Measurements from ENCODE around the gene TKTL1. TPM values are rescaled to one million over a fixed set of nuclear protein-coding genes. Genes with fewer than 3 reads are reported as not detected.

TKTL1 gene
- total and polyA plus RNA-seq, 2 experiments from 2014 or later = not detected

DNA sequence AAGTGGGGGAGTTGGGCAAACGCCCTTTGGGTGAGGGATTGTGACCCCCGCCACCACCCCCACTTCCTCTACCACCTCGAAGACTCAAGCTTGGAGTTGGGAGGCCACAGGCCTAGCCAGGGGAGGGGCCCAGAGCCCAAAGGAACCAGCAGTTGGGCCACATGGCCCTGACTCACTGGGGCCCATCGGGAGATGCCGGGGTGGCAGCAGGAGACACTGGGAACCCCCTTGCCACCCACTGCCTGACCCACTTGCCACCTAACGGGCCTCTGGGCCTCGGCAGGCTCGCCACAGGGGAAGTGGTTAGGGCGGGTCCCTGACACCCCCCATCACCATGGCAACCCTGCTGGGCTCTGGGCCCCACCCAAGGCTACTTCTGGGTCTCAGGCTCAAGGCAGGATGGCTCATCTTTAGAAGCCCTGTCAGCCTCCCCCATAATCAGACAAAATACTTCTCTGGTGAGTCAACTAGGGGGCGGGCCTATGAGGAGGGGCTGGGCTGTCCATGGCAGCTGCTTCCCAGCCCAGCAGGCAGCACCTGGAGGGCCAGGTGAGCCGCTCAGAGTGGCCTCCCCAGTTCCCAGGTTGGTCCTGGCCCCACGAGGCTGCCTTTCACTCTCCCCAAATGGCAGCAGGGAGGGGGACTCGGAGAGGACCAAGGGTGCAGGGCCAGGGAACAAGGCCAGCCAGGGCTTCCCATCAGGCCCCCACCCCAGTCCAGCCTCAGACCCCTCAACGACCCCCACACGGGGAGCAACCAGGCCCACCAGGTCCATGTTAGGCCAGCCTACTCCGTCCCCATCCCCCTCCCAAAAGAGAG lies 73.2 kb downstream of the TKTL1 start:
- Mint-ChIP-seq H3K36me3 (ENCODE audit: low read depth) (peaks cover 56% of the 10 kb centered on the region), H3K4me3 (peak overlapping the region; percentile 91), H3K27ac (peak overlapping the region; percentile 78; the same call in 1 of the 2 replicates), H3K27me3 (ENCODE audit: insufficient read depth, low read depth, poor library complexity) (peaks cover 25% of the 10 kb centered on the region), H3K4me1 (peaks cover 6% of the 10 kb centered on the region; the same call in 1 of the 3 replicates), H3K9me3 (peaks cover 5% of the 10 kb centered on the region; the same call in 2 of the 3 replicates)
- TF ChIP-seq ZNF114 (CRISPR knock-in tag; IDR thresholded peaks at IDR 0.05) = no peak
- no peak for TF ChIP-seq STAT1 (IDR thresholded peaks at IDR 0.05; ENCODE audit: unreplicated experiment)
- TF ChIP-seq, protein P1, sequence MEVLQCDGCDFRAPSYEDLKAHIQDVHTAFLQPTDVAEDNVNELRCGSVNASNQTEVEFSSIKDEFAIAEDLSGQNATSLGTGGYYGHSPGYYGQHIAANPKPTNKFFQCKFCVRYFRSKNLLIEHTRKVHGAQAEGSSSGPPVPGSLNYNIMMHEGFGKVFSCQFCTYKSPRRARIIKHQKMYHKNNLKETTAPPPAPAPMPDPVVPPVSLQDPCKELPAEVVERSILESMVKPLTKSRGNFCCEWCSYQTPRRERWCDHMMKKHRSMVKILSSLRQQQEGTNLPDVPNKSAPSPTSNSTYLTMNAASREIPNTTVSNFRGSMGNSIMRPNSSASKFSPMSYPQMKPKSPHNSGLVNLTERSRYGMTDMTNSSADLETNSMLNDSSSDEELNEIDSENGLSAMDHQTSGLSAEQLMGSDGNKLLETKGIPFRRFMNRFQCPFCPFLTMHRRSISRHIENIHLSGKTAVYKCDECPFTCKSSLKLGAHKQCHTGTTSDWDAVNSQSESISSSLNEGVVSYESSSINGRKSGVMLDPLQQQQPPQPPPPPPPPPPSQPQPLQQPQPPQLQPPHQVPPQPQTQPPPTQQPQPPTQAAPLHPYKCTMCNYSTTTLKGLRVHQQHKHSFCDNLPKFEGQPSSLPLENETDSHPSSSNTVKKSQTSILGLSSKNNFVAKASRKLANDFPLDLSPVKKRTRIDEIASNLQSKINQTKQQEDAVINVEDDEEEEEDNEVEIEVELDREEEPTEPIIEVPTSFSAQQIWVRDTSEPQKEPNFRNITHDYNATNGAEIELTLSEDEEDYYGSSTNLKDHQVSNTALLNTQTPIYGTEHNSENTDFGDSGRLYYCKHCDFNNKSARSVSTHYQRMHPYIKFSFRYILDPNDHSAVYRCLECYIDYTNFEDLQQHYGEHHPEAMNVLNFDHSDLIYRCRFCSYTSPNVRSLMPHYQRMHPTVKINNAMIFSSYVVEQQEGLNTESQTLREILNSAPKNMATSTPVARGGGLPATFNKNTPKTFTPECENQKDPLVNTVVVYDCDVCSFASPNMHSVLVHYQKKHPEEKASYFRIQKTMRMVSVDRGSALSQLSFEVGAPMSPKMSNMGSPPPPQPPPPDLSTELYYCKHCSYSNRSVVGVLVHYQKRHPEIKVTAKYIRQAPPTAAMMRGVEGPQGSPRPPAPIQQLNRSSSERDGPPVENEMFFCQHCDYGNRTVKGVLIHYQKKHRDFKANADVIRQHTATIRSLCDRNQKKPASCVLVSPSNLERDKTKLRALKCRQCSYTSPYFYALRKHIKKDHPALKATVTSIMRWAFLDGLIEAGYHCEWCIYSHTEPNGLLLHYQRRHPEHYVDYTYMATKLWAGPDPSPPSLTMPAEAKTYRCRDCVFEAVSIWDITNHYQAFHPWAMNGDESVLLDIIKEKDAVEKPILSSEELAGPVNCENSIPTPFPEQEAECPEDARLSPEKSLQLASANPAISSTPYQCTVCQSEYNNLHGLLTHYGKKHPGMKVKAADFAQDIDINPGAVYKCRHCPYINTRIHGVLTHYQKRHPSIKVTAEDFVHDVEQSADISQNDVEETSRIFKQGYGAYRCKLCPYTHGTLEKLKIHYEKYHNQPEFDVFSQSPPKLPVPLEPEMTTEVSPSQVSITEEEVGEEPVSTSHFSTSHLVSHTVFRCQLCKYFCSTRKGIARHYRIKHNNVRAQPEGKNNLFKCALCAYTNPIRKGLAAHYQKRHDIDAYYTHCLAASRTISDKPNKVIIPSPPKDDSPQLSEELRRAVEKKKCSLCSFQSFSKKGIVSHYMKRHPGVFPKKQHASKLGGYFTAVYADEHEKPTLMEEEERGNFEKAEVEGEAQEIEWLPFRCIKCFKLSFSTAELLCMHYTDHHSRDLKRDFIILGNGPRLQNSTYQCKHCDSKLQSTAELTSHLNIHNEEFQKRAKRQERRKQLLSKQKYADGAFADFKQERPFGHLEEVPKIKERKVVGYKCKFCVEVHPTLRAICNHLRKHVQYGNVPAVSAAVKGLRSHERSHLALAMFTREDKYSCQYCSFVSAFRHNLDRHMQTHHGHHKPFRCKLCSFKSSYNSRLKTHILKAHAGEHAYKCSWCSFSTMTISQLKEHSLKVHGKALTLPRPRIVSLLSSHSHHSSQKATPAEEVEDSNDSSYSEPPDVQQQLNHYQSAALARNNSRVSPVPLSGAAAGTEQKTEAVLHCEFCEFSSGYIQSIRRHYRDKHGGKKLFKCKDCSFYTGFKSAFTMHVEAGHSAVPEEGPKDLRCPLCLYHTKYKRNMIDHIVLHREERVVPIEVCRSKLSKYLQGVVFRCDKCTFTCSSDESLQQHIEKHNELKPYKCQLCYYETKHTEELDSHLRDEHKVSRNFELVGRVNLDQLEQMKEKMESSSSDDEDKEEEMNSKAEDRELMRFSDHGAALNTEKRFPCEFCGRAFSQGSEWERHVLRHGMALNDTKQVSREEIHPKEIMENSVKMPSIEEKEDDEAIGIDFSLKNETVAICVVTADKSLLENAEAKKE (CRISPR knock-in tag; IDR thresholded peaks at IDR 0.05) = no peak
- no peak for TF ChIP-seq EZH2 (IDR thresholded peaks at IDR 0.05; ENCODE audit: low read depth, unreplicated experiment)
- TF ChIP-seq CREB1 (CRISPR knock-in tag; IDR thresholded peaks at IDR 0.05; ENCODE audit: low read depth) = no peak
- no peak for TF ChIP-seq ZNF331 (CRISPR knock-in tag; IDR thresholded peaks at IDR 0.05; ENCODE audit: low read depth)
- TF ChIP-seq JUNB (IDR thresholded peaks at IDR 0.05; ENCODE audit: unreplicated experiment) = no peak
- TF ChIP-seq, protein P2, sequence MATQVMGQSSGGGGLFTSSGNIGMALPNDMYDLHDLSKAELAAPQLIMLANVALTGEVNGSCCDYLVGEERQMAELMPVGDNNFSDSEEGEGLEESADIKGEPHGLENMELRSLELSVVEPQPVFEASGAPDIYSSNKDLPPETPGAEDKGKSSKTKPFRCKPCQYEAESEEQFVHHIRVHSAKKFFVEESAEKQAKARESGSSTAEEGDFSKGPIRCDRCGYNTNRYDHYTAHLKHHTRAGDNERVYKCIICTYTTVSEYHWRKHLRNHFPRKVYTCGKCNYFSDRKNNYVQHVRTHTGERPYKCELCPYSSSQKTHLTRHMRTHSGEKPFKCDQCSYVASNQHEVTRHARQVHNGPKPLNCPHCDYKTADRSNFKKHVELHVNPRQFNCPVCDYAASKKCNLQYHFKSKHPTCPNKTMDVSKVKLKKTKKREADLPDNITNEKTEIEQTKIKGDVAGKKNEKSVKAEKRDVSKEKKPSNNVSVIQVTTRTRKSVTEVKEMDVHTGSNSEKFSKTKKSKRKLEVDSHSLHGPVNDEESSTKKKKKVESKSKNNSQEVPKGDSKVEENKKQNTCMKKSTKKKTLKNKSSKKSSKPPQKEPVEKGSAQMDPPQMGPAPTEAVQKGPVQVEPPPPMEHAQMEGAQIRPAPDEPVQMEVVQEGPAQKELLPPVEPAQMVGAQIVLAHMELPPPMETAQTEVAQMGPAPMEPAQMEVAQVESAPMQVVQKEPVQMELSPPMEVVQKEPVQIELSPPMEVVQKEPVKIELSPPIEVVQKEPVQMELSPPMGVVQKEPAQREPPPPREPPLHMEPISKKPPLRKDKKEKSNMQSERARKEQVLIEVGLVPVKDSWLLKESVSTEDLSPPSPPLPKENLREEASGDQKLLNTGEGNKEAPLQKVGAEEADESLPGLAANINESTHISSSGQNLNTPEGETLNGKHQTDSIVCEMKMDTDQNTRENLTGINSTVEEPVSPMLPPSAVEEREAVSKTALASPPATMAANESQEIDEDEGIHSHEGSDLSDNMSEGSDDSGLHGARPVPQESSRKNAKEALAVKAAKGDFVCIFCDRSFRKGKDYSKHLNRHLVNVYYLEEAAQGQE (IDR thresholded peaks at IDR 0.05; ENCODE audit: unreplicated experiment) = no peak
- TF ChIP-seq EZH2phosphoT487 (IDR thresholded peaks at IDR 0.05; ENCODE audit: unreplicated experiment) = no peak
- TF ChIP-seq, protein P3, sequence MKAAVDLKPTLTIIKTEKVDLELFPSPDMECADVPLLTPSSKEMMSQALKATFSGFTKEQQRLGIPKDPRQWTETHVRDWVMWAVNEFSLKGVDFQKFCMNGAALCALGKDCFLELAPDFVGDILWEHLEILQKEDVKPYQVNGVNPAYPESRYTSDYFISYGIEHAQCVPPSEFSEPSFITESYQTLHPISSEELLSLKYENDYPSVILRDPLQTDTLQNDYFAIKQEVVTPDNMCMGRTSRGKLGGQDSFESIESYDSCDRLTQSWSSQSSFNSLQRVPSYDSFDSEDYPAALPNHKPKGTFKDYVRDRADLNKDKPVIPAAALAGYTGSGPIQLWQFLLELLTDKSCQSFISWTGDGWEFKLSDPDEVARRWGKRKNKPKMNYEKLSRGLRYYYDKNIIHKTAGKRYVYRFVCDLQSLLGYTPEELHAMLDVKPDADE (IDR thresholded peaks at IDR 0.05) = no peak
- ATAC-seq (peak; percentile 0; the same call in 2 of the 3 replicates), DNase-seq (ENCODE audit: low spot score) (peak; percentile 41)
- Histone ChIP-seq H3K4me2 (peak overlapping the region; percentile 81), H3K36me3 (ENCODE audit: insufficient read depth) (no peaks in the 10 kb centered on the region), H4K20me1 (replicated peaks; ENCODE audit: insufficient read depth) (peaks cover 6% of the 10 kb centered on the region), H3F3A (replicated peaks; ENCODE audit: low read depth) (0 out of 2 replicates have a peak, but pooled peaks cover 5% of the 10 kb centered on the region), H3K27me3 (ENCODE audit: insufficient read depth) (no peaks in the 10 kb centered on the region), H3K9me2 (ENCODE audit: insufficient read depth) (no peaks in the 10 kb centered on the region), H3K4me1 (ENCODE audit: insufficient read depth) (0 out of 2 replicates have a peak, but pooled peaks cover 4% of the 10 kb centered on the region), H3K27ac (ENCODE audit: low read depth) (peak overlapping the region; percentile 80), H3K79me2 (replicated peaks; ENCODE audit: insufficient read depth) (peaks cover 49% of the 10 kb centered on the region), H3K4me3 (peak overlapping the region; percentile 84), H2AFZ (no peak overlapping the region)
